NCI-H146 (cell line): Measurements from ENCODE around the gene DLK1.

Experiments used
- DNase-seq: peaks from one replicate; lab custom pipeline; 2025; lab: John Stamatoyannopoulos, UW

The DLK1 gene

DNA sequence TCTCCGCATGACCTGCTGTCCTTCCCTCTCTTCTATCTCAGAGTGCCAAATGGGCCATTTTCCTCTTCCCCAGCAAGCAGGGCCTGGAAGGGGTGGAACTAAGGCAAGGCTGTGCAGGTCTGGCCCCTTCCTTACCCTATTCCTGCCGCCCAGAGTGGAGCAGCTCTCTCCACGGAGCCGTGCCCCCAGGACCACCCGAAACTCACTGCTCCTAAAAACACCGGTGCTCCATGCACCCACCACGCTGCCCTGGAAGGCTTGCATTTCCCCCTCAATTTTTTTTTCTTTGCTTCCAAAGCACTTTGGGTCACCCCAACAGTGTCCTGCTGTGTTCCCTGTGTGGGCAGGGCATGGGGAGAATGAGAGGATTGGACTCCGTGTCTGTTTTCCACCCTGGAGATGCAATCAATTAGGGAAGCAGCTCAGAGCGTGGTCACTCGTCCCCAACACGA lies 50.7 kb downstream of the DLK1 start:
- no peak for DNase-seq

DNA sequence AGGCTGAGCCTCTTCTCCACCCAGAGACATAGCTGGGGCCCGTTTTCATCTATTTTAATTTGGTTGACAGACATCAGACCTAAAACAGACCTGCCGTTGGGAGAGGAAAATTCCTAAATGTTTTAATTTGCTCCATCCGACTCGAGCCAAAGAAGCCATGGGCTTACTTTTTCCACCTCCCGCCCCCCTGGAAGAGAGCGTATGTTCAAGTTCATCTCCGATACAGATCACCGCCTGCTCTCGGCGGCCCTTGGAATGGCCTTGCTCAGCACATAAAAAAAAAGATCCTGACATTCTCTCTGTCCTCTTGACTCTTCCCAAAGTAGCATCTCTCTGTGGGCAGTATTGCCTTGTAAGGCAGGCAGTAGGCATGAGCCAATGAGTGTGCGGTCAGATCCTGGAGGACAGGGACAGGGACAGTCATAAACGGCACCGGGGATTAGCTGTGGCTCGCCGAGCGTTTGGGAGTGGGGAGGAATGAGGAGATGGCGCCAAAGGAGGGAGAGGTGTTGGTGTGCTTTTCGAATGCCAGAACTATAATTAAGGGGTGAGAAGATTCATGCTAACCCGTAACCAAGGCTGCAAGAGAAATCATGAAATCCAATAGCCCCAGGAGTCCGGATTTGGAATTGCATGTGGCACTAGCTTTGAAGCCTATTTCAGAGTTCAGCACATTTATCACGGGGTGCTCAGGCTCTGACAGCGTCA lies 51.3 kb downstream of the DLK1 start:
- no peak for DNase-seq

DNA sequence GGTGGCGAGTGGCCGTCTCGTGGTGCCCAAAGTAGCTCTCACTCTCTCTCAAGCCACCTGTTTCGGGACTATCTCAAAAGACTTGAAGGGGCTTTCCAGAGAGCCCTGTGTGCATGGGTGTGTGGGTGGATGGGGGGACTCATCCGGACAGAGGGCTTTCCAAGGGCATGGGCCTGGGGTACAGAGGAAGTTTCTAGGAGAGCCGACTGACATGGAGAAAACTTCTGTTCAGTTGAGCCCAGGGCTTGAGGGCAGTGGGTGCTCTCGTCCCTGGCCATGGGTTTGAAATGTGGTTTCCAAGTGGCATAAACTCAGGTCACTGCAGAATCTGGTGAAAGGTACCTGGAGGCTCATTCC lies 51.8 kb downstream of the DLK1 start:
- DNase-seq = no peak

DNA sequence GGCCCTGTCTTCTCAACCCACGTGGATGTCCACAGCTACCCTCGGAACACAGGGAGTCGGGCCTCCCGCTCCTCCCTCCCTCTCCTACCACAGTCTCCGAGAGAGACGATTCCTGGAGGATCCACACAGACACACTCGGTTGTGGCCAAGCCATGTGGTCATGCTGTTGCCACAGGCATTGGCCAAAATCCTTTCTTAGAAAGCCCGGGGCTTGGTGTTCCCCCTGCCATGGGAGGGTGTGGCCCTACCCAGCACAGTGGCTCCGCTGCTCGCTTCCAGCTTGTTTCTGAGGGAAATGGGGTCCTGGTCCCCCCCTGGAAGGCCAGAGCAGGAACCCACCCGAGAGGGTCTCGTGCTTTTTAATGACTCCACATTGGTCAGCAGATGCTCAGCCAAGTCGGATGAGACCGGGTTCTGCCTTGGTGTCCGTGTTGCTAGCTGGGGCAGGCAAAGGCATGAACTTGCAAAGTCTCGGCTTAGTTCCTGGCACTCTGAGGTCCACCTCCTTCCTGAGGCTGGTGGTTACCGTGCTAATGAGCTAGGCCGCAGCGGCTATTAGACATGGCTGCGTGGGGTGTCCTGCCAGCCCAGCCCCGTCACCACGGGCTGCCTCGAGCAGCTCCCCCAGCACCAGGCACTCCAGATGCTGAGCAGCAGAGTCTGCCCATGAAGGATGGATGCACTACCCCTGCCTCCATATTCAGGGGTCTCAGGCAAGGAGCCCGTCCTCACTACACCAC lies 52.4 kb downstream of the DLK1 start:
- DNase-seq = no peak

DNA sequence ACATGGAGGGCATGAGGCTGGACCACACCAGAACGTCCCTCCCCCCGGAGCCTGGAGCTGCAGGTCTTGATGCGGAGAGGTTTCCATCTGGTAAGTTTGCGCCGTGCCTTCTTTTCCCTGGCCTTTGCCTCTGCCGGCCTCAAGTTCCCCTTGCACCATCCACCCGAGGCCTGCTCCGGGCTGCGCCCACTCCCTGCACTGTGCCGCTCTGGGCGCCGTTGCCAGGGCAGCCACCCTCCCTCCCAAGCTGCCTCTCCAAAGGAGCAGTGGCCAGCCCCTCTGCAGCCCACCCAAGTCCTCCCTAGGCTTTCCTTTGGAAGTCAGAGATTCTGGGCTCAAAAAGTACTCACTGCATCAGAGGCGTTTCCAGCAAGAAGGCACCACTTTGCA lies 53.0 kb downstream of the DLK1 start:
- DNase-seq = no peak

DNA sequence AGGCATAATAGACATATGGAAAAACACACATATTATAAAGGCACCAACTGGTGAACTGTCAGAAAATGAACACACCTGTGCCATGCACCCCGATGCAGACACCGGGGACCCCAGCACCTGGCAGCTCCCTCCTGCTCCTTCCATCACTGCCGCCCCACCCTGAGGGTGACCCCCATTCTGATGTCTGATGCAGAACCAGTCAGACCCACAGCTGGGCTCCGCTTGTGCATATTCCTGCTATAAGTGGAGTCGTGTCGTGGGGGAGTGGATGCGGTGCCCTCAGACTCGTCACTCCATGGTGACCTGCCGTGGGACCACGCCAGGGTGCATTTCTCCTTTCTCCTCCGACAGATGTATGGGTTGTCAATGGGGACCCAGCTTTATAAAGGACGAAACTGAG lies 53.6 kb downstream of the DLK1 start:
- DNase-seq = no peak

DNA sequence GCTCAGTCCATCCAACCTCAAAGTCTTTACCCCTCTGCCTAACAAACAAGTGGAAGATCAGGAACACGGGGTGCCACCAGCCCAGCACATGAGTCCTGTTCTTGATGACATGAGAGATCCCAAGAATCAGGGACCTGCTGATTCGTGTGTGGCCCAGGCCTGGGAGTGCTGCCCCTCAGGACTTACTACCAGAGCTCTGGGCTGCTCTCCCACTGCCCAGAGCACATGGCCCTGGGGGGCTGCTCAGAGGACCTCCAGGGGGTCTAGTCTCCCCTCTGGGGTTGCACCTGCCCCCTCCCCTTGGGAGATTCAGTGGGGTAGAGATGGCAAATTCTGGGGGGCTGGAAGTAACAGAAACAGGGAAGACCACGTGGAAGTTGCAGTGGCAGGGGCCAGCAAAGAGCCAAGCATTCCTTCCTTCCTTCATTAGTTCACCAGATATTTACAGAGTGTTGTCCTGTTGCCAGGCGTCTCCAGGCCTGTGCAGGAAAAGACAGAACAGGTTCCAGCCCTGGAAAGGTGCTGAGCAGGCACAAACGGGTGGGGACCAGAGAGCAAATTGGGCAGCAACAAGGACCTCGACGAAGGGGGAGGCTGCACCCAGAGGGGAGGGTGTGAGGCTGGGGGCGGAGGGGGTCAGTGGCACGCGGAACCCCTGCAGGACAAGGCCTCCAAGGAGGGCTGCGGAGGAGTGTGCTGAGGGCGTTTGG lies 54.1 kb downstream of the DLK1 start:
- DNase-seq = no peak

DNA sequence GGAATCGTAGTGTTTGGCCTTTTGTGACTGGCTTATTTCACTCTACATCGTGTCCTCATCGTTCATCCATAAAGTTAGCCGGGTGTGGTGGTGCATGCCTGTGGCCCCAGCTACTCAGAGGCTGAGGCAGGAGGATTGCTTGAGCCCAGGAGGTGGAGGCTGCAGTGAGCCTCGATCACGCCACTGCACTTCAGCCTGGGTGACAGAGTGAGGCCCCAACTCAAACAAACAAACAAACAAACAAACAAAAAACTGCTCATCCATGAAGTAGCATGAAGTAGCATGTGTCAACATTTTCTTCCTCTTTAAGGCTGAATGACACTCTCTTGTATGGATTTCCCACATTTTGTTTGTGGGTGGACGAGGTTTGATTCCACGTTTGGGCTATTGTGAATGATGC lies 55.3 kb downstream of the DLK1 start:
- no peak for DNase-seq

DNA sequence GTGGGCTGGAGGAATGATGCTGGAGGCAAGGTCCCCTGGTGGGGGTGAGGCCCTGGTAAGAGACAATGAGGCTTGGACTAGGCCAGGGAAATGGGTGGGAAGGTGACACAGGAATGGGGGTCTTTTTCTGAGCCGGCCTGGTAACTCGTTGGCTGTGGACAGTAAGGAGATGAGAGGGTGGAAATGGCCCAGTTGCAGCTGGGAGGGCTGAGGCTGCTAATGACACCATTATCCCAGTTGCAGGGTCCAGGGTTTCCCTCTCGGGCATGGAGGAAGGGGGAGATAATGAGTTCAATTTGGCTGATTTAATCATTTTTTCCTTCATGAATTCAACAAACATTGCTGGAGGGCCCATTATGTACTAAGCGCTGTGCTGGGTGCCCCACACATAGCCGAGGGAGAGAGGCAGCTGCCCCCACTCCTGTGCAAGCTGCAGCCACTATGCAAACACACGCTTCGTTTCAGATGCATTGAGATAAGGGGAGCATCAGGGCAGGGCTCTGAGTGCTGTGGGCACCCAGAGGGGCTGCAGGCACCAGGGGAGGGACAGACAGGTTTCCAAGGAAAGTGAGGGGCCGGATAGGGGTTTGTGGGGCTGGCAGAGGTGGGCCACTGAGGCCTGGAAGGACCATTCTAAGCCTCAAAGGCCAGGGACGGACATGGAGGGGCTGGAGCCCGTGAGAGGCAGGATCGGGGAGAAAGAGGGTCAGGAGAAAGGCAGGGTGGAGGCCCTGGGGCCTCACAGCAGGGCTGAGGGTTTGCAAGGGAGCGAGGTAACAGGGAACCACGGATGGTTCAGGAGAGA lies 56.0 kb downstream of the DLK1 start:
- peak; percentile 93 for DNase-seq

DNA sequence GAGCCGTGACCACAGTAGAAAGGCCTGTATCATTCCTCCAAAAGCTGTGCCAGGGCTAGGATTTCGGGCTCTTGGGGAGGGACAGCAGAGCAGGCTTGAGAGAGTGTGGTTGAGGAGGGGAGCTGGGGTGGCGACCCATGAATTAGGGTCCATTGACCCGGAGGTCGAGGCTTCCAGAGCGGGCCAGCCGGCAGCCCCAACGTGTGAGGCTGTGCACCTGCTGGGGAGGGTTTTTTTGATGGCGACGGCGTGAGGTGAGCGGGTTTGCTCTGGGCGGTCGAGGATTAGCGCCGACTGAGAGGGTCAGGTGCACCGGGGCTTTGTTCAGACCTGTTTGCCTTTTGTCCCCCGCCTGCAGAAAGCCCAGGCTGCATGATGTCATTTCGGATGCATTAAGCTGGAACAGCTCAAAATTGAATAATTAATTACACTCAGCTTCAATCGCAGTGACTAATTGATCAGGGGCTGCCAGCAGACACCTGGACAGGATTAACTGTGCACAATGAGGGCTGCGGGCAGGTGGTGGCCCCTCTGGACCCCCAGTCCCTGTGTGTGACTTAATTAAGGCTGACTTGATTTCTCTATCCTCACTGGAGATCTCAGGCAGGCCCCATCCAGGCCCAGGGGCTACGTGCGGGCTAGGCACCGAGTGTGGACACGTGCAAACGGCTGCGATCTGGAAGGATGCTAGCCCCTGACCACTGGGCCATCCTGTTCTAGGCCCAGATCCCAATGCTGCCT lies 57.1 kb downstream of the DLK1 start:
- DNase-seq = peak; percentile 97

DNA sequence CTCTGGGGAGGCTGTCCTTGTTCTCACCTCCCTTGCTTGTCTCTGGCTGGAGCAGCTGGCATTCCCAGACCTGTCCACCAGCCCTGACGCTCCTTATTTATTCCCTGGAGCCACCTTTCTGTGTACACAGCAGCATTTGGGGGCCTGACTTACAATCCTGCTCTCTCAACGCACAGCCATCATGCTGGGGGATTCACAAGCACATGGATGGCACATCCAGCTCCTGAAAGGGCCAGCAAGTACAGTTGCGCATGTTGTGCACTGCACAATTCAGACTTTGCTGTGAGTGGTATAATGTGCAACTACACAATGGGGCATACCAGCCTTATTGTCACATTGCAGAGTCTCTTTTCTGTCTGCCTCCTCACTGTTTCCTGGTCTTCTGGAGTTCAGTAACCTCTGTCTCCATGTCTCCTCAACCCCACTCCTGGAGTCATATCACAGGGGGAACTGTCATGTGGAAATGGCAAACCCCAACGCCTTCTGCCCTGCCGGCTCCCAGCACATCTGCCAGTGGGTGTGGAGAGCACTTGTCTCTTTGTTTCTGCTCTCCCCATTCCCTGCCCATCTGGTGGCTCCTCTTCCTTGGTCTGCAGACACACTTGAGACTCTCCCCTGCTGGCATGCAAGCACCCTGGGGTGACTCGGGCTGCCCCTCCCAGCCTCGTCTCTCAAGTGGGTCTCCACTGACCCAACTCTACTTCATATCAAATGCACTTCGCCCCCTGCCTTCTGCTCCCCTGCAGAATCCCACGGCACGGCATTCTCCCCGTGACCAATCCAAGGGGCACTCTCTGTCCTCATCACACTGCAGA lies 58.0 kb downstream of the DLK1 start:
- peak; percentile 33 for DNase-seq

DNA sequence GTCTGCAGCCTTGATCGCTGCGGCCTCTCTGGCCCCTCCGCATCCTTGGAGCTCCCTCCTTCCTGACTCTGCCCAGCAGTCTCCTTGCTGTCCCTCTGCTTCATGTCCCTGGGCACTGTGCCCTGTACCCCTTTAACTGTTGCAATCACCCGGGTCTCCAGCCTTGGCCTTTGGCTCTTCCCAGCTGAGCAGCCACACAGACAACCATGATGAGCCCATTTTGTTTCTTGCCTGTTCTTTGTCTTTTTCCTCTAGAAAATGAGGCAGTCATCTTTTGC lies 58.6 kb downstream of the DLK1 start:
- no peak for DNase-seq

DNA sequence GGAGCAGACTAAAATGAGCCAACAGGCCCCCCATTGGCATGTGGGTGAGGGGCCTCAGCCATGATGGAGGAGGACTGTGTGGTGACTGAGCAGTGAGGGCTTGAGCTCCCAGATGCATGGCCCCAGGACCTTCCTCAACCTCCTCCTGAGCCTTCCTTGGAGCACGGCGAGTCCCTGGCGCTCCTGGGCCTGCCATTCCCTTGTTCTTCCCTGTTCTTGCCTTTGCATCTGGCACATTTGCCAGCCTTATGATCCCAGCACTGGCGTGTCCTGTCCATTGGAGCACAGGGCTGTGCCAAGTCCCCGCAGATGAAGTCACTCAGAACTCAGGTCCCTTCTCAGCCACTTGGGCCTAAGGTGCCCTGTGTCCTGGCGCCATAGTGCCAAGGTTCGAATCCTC lies 58.9 kb downstream of the DLK1 start:
- no peak for DNase-seq

DNA sequence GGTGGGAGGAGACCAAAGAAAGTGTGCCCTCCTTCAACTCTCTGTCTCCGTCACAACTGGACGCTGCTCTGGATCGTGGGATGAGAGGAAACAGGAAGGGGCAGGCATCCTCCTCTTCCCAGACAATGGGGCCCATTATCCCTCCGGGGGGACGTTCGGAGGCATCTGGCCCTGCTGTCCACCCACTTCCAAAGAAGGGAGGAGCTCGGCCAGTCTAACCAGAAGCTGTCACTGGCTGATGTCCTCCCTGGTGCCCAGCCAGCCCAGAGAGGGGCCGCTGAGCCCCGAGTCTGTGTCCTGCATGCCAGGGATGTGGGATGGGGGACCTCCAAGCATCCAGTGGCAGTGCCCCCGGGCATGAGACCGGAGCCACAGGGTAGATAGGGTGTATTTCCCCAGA lies 59.4 kb downstream of the DLK1 start:
- DNase-seq = peak; percentile 67

DNA sequence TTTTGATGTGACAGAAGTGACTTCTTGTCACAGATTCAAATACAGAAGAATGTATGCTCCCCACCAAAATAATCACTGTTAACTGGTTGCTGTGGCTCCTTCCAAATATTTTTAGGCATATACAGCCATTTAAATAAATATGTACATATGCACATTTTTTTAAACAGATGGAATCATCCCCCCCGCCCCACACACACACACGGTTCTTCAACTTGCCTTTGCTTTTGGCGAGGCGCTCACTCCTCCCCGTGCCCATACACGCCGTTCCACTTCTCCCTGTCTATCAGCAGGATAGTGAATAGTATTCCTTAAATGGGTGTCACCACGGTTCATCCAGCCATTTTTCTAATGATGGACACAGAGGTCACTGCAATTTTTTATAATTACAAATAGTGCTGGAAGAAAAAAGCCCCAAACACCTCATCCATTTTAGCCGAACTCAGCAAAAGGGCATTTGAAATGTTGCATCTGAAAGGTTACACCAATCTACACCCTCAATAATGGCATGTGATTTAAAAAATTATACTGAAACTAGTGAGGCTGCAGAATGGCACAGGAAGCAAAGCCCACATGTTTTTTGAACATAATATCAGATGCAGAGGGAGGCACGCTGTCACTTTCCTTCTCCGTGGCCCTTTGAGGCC lies 60.0 kb downstream of the DLK1 start:
- no peak for DNase-seq

DNA sequence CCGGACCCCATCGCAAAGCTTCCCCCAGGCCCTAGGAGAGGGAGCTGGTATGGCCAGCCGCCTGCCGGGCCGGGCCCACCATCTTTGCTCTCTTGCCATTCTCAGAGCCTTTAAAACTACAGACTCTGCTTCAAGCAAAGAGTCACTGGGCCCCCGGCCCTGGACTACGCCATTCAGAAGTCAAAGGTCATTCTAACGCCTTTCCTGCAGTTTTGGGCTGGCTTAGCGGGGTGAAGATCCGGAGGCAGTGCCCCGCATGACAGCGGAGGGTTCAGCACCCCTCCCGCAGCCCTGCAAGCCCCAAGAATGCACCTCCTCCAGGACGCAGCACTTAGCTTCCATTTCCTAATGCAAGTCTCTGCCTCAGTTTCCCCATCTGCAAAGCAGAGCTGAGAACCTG lies 61.0 kb downstream of the DLK1 start:
- DNase-seq = no peak
